Endodermal cell (in vitro differentiated cells): ENCODE results near the gene ZNF865. TPM values are rescaled to one million over a fixed set of nuclear protein-coding genes. Genes with fewer than 3 reads are reported as not detected.

Experiments
- DNase-seq: peaks from one replicate; pipeline ENCODE4 v3.0.0-alpha.2; 2017
- H3K27ac ChIP-seq: 2 replicates; pipeline ENCODE4 v1.5.1; 2013; ENCODE audit warnings: mild to moderate bottlenecking, low read depth, low read length, moderate library complexity
- H3K27me3 ChIP-seq: 2 replicates; pipeline ENCODE4 v1.6.1; 2013; ENCODE audit warnings: mild to moderate bottlenecking, low read length, moderate library complexity; ENCODE audit not compliant: insufficient read depth, control insufficient read depth, poor library complexity, severe bottlenecking
- H3K36me3 ChIP-seq: 2 replicates; pipeline ENCODE4 v1.7.0; 2013; ENCODE audit warnings: mild to moderate bottlenecking, low read length, moderate library complexity; ENCODE audit not compliant: control insufficient read depth, insufficient read depth
- H3K4me1 ChIP-seq: one replicate; pipeline ENCODE4 v1.7.0; 2013; ENCODE audit warnings: low read length; ENCODE audit not compliant: control insufficient read depth, insufficient read depth
- H3K4me3 ChIP-seq: 2 replicates; pipeline ENCODE4 v1.5.1; 2013; ENCODE audit warnings: mild to moderate bottlenecking, low read length, moderate library complexity
- H3K9ac ChIP-seq: 2 replicates; pipeline ENCODE4 v1.6.1; 2013; ENCODE audit warnings: mild to moderate bottlenecking, low read length, moderate library complexity; ENCODE audit not compliant: poor library complexity, severe bottlenecking; ENCODE audit errors: extremely low read depth
- H3K9me3 ChIP-seq: 2 replicates; pipeline ENCODE4 v1.6.1; 2013; ENCODE audit warnings: mild to moderate bottlenecking, low read length, moderate library complexity; ENCODE audit not compliant: control insufficient read depth
- H3K27ac Mint-ChIP-seq: 2 replicates; pipeline ENCODE4 v1.8.0; 2020; ENCODE audit warnings: mixed read lengths
- H3K27me3 Mint-ChIP-seq: 2 replicates; pipeline ENCODE4 v1.8.0; 2021; ENCODE audit warnings: mild to moderate bottlenecking, mixed read lengths; ENCODE audit not compliant: insufficient read depth
- H3K36me3 Mint-ChIP-seq: 2 replicates; pipeline ENCODE4 v1.8.0; 2020; ENCODE audit warnings: low read depth, mixed read lengths
- H3K4me1 Mint-ChIP-seq: 2 replicates; pipeline ENCODE4 v1.8.0; 2020; ENCODE audit warnings: mixed read lengths
- H3K4me3 Mint-ChIP-seq: 2 replicates; pipeline ENCODE4 v1.8.0; 2020; ENCODE audit warnings: mild to moderate bottlenecking, moderate library complexity, mixed read lengths
- H3K9me3 Mint-ChIP-seq: 2 replicates; pipeline ENCODE4 v1.8.0; 2020; ENCODE audit warnings: mild to moderate bottlenecking, mixed read lengths
- CTCF ChIP-seq: fragments of 200-600 bp; sonication (generic); conservative IDR thresholded peaks from 2 replicates; pipeline ENCODE4 v1.5.0; 2021; ENCODE audit warnings: antibody characterized with exemption, mild to moderate bottlenecking
- WGBS, 2 experiments: methylation state at CpG; one replicate each; pipeline versions ENCODE4 v1.1.5 to v1.1.7; 2013; ENCODE audit warnings: missing lambda C conversion rate in 2 of 2, mixed read lengths in 1 of 2; ENCODE audit not compliant: insufficient coverage in 1 of 2, insufficient read length in 1 of 2; 5-methylcytosine and 5-hydroxymethylcytosine counted together
- total RNA-seq, 2 donors: library from RNA; stranded (reverse); fragmentation: NEBNext Ultra II Directional in 1 of 2; extraction: Animal tissue kit (Norgen Biotek cat#: 25700) in 1 of 2; gene quantifications; 2 replicates in 1 of 2; 3 replicates in 1 of 2; pipeline ENCODE4 v1.2.1, GENCODE V29; 2021

The ZNF865 gene
- total RNA-seq, 2 donors from 2014 or later: 14.5 to 14.9 TPM

GRCh38 chr19:55576746-55577145, 28.7 kb upstream of the ZNF865 start:
- Mint-ChIP-seq H3K36me3 (peaks cover 22% of the 10 kb centered on the region), H3K9me3 (no peaks in the 10 kb centered on the region), H3K27ac (no peak overlapping the region), H3K4me1 (peaks cover 8% of the 10 kb centered on the region), H3K4me3 (no peak overlapping the region), H3K27me3 (no peaks in the 10 kb centered on the region)
- H3K27ac ChIP-seq: no peak overlapping the region
- 80 to 99% methylated on average over 2 to 5 of the region's 5 CpGs for WGBS, 2 experiments
- no peaks in the 10 kb centered on the region for H3K4me1 ChIP-seq
- no peak overlapping the region for H3K9ac ChIP-seq
- H3K4me3 ChIP-seq: no peak overlapping the region
- no peak for TF ChIP-seq CTCF
- no peaks in the 10 kb centered on the region for H3K9me3 ChIP-seq
- DNase-seq: no peak
- peaks cover 12% of the 10 kb centered on the region for H3K36me3 ChIP-seq
- no peaks in the 10 kb centered on the region for H3K27me3 ChIP-seq

GRCh38 chr19:55578031-55578760, 27.3 kb upstream of the ZNF865 start:
- H3K27me3 Mint-ChIP-seq: no peaks in the 10 kb centered on the region
- no peaks in the 10 kb centered on the region for H3K9me3 Mint-ChIP-seq
- Histone ChIP-seq H3K27ac (no peak overlapping the region), H3K9ac (no peak overlapping the region), H3K4me1 (no peaks in the 10 kb centered on the region), H3K27me3 (no peaks in the 10 kb centered on the region), H3K36me3 (peaks cover 12% of the 10 kb centered on the region), H3K9me3 (no peaks in the 10 kb centered on the region), H3K4me3 (no peak overlapping the region)
- H3K4me1 Mint-ChIP-seq: peaks cover 12% of the 10 kb centered on the region
- H3K27ac Mint-ChIP-seq: no peak overlapping the region
- no peak for DNase-seq
- H3K4me3 Mint-ChIP-seq: no peak overlapping the region
- peaks cover 22% of the 10 kb centered on the region for H3K36me3 Mint-ChIP-seq
- TF ChIP-seq CTCF: no peak
- WGBS, 2 experiments: 96 to 98% methylated on average over 55 to 83 of the region's 83 CpGs

GRCh38 chr19:55578761-55579747, 26.4 kb upstream of the ZNF865 start:
- peaks cover 22% of the 10 kb centered on the region for H3K36me3 Mint-ChIP-seq
- no peak overlapping the region for H3K27ac ChIP-seq

More at GRCh38 chr19:55578761-55579747, 26.4 kb upstream of the ZNF865 start:
- H3K27ac Mint-ChIP-seq: peak overlapping the region; percentile 32
- no peaks in the 10 kb centered on the region for H3K4me1 ChIP-seq
- H3K27me3 ChIP-seq: no peaks in the 10 kb centered on the region
- H3K36me3 ChIP-seq: peaks cover 12% of the 10 kb centered on the region
- WGBS, 2 experiments: 95 to 96% methylated on average over 49 to 90 of the region's 90 CpGs
- peak overlapping the region; percentile 85 for H3K4me3 ChIP-seq
- DNase-seq: no peak
- H3K27me3 Mint-ChIP-seq: no peaks in the 10 kb centered on the region
- peak overlapping the region; percentile 83 for H3K9ac ChIP-seq
- TF ChIP-seq CTCF: no peak
- peaks cover 12% of the 10 kb centered on the region for H3K4me1 Mint-ChIP-seq
- no peaks in the 10 kb centered on the region for H3K9me3 Mint-ChIP-seq
- peak overlapping the region; percentile 90 for H3K4me3 Mint-ChIP-seq
- H3K9me3 ChIP-seq: no peaks in the 10 kb centered on the region
